NCI-H82 treated with DMSO at 0.1 percent for 48 hours (cell line): Measurements from ENCODE around the gene DISC1.
"Not testable (repeated sequence)": the region's sequence is repeated elsewhere in the genome, so short reads cannot be mapped to it uniquely, and the experiment has no call there.

Source experiments
- DNase-seq: peaks from one replicate; lab custom pipeline; 2025; ENCODE audit not compliant: unreplicated experiment; lab: John Stamatoyannopoulos, UW

The DISC1 gene

GRCh38 chr1:231605149-231606100 lies 21.2 kb upstream of the DISC1 start:
- no peak for DNase-seq

DNA sequence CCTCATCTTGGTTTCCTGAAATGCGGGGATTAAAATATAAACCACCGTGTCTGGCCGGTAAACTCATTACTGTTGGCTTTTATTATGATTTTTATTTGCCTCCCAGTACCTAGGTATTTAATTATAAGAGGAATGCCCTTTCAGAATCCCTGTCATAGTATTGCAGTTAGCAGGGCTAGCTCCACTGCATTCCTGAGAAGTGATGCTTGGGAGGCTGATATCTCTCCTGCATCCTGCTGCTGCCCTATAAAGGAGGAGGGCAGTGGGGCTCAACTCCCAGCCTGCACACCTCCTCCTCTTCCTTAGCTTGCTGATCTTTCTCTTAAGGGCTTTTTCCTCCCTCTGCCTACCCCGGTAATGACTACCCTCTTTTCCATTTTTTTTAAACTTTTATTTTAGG lies 19.9 kb upstream of the DISC1 start:
- DNase-seq: no peak

GRCh38 chr1:231610388-231610787 lies 16.2 kb upstream of the DISC1 start:
- DNase-seq: no peak

- DNase-seq: no peak
Observed at GRCh38 chr1:231611111-231611510, 15.5 kb upstream of the DISC1 start.

DNA sequence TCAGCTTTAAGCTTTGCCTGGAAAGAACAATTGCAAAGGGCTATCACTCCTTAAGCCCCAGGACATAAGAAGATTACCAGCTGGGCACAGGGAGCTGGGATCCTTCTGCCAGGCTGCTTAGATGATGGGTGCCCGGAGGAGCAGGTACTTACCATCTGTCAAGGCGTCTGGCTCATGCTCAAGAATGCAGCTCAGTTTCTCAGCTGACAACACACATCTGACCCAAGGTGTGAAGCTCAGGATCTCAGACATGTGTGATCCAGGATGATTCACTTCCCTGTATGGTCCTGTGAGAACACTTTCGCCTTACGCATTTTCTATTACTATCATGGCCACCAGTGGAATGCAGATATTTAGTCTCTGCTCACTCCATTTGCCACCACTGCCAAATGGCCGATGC lies 14.7 kb upstream of the DISC1 start:
- DNase-seq: peak; percentile 94

- no peak for DNase-seq
Observed at GRCh38 chr1:231612393-231613089, 14.0 kb upstream of the DISC1 start.

GRCh38 chr1:231613419-231614349 lies 12.9 kb upstream of the DISC1 start:
- DNase-seq: peak; percentile 37

DNA sequence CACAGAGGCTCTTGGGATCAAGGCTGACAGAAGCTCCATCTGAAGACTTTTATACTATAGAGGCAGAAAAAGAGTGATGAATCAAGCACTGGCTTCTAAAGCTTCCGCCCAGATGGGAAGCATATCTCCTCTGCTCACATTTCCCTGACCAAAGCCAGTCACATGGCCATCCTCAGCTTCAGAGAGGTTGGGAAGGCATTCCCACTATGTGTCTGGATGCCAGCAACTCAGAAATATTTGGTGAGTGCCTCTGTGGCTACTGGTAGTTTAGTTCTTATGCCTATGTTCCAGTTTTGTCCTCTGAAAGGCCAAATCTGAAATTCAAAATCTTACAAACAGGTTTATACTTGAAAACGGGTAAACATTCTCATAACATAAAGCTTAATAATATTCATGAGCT lies 9.9 kb upstream of the DISC1 start:
- DNase-seq: no peak

- no peak for DNase-seq
Observed at GRCh38 chr1:231618609-231619256, 7.9 kb upstream of the DISC1 start.

GRCh38 chr1:231619257-231619634 lies 7.3 kb upstream of the DISC1 start:
- no peak for DNase-seq

DNA sequence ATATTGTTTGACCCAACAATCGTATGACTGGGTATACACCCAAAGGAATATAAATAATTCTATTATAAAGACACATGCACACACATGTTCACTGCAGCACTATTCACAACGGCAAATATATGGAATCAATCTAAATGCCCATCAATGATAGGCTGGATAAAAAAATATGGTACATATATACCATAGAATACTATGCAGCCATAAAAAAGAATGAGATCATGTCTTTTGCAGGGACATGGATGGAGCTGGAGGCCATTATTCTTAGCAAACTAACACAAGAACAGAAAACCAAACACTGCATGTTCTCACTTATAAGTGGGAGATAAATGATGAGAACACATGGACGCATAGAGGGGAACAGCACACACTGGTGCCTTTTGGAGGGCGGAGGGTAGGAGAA lies 1.5 kb upstream of the DISC1 start:
- not testable (repeated sequence) for DNase-seq

DNA sequence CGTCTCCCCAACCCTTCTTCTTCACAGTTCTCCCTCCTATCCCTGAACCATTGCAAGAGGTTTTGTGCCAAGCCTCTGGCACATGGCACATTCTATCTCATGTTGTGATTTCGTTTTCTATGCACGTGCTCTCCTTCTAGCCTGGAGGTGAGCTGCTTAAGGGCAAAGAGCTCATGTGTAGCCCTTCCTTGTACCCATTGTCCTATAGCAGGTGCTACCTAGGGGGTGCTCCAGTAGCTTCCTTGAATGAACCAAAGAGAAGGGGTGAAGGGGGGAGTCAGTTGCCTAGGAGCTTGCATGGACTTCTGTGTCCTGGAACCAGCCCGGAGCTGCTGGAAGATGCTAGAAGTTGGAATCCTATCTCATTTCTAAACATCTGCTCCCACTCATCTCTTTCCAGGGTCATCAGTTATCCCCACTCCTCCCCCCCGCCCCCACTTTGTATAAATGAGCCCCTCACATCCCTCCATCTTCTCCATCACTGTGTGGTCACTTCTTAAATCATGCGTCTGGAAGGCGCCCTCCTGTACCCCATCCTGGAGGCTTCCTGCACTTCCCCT lies 535 bp upstream of the DISC1 start:
- DNase-seq: no peak

GRCh38 chr1:231626951-231627614 lies 493 bp downstream of the DISC1 start:
- DNase-seq: peak; percentile 52

DNA sequence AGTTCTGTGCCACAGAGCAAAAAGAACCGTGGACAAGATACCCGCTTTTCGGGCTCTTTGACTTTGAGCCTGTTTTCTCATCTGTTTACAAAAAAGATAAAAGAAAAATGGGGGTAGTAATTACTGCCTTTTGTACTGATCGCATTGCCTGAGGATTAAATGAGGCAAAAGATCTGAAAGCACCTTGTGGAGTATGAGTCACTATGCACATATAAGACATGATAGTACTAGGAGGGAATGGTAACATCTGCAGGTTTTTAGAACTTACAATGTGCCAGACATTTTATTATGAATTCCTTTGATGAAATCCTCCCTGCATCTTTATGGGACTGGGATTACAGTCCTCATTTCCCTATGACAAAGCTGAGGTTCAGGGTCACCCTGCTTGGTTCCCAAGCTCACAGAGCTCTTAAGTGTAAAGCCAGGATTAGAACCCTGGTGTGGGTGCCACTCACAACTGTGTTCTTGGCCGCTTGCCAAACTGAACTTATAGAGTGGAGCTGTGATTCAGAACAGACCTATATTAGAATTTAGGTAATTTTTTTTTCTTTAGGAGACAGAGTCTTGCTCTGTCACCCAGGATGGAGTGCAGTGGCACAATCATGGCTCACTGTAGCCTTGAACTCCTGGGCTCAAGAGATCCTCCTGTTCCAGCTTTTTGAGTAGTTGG lies 1.8 kb downstream of the DISC1 start:
- DNase-seq: peak; percentile 75

DNA sequence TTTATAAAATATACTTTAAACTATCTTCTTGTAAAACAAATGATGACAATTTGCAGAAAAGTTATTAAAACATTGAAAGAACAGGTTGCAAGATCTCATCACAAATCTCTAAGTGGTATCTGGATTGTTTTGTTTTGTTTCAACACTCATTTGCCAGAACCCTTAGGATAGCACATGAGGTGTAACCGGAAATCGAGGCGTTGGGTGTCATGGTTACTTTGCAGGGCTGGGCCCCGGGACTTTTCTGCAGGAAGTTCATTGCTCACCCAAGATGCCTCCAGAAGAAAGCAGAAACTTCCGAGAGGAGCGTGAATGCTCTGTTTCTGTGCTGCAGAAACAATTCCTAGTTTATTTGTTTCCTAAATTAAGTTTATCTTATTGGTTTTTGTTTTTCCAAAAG lies 2.5 kb downstream of the DISC1 start:
- no peak for DNase-seq

DNA sequence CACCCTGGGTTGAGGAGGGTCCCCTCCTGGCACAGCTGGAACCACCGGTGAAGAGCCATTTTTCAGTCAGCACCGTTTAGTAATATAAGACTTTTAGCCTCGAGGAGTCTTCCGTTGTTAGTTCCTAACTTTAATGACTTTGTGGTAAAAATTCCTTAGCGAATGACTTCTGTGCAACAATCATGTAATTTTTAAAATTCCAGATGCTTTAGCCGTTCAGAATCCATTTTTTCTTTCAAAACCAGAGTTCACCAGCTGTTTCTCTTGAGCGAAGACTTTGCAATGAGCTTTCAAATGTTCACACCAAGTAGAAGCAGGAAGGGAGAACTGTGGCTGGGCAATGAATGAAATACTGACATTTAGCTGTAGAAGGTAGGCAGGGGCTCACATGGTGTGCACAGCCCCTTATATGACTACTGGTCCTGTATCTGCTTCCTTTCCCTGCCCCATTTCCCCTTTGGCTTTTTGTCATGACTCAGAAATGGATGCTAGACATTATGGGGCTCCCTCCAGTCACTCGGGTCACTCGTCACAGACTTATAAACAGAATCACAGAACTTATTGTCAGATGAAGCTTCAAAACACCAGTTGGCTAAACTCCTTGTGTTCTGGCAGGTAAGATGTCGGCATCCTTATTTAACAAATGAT lies 4.1 kb downstream of the DISC1 start:
- no peak for DNase-seq

GRCh38 chr1:231631717-231632116 lies 5.1 kb downstream of the DISC1 start:
- no peak for DNase-seq

DNA sequence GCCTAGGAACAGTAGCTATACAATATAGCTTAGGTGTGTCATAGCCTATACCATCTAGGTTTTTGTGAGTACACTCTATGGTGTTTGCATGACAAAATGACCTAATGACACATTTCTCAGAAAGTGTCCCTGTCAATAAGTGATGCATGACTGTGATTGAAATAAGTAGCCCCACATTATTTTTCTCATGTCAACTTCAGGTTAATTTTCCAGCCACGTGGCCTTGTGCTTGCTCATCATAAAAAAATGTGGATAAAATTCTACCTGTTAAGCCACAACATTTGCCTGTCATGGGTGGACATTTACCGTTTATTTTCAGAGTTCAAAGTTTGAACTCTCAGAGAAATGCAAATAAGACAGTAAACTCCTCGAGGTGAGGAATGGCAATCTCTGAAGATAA lies 5.5 kb downstream of the DISC1 start:
- DNase-seq: no peak
